GM23338 (cell line): ENCODE results near the gene ASXL2. TPM values are rescaled to one million over a fixed set of nuclear protein-coding genes. Genes with fewer than 3 reads are reported as not detected.

Experiments
- ATAC-seq: fragments of 200-7000 bp; cut with Tn5 transposase; 3 replicates; pipeline ENCODE4 v1.9.1; 2020
- DNase-seq: peaks from one replicate; pipeline ENCODE4 v3.0.0-alpha.2; 2015; ENCODE audit warnings: low spot score
- H2AFZ ChIP-seq: fragments of 200-600 bp; sonication (generic); 2 replicates; pipeline ENCODE4 v1.8.0; 2016; ENCODE audit warnings: antibody characterized with exemption, mild to moderate bottlenecking, moderate library complexity
- H3F3A ChIP-seq: fragments of 200-600 bp; sonication (generic); replicated peaks from 2 replicates; pipeline ENCODE4 v1.8.0; 2017; ENCODE audit warnings: antibody characterized with exemption, mixed run types, low read depth
- H3K27ac ChIP-seq: fragments of 200-600 bp; sonication (generic); 2 replicates; pipeline ENCODE4 v1.6.1; 2016; ENCODE audit warnings: low read depth
- H3K27me3 ChIP-seq: fragments of 200-600 bp; sonication (generic); 2 replicates; pipeline ENCODE4 v1.8.0; 2016; ENCODE audit warnings: mild to moderate bottlenecking, mixed run types, moderate library complexity; ENCODE audit not compliant: insufficient read depth
- H3K36me3 ChIP-seq: fragments of 200-600 bp; sonication (generic); 2 replicates; pipeline ENCODE4 v1.8.0; 2016; ENCODE audit warnings: mild to moderate bottlenecking; ENCODE audit not compliant: insufficient read depth
- H3K4me1 ChIP-seq: fragments of 200-600 bp; sonication (generic); 2 replicates; pipeline ENCODE4 v1.8.0; 2016; ENCODE audit warnings: mild to moderate bottlenecking, moderate library complexity; ENCODE audit not compliant: insufficient read depth
- H3K4me2 ChIP-seq: fragments of 200-600 bp; sonication (generic); 2 replicates; pipeline ENCODE4 v1.7.1; 2017; ENCODE audit warnings: mixed run types
- H3K4me3 ChIP-seq: fragments of 200-600 bp; sonication (generic); 2 replicates; pipeline ENCODE4 v1.6.1; 2016; ENCODE audit warnings: mixed run types
- H3K79me2 ChIP-seq: fragments of 200-600 bp; sonication (generic); replicated peaks from 2 replicates; pipeline ENCODE4 v1.8.0; 2017; ENCODE audit warnings: mild to moderate bottlenecking; ENCODE audit not compliant: insufficient read depth
- H3K9me2 ChIP-seq: fragments of 200-600 bp; sonication (generic); 2 replicates; pipeline ENCODE4 v1.8.0; 2017; ENCODE audit not compliant: insufficient read depth
- H4K20me1 ChIP-seq: fragments of 200-600 bp; sonication (generic); replicated peaks from 2 replicates; pipeline ENCODE4 v1.8.0; 2017; ENCODE audit warnings: mild to moderate bottlenecking; ENCODE audit not compliant: insufficient read depth
- H3K27ac Mint-ChIP-seq: 2 replicates; pipeline ENCODE4 v1.8.0; 2020; ENCODE audit warnings: inconsistent platforms, mild to moderate bottlenecking, moderate library complexity, mixed read lengths
- H3K27me3 Mint-ChIP-seq: 3 replicates; pipeline ENCODE4 v1.8.0; 2022; ENCODE audit warnings: low read depth, mild to moderate bottlenecking, moderate library complexity, mixed read lengths, inconsistent platforms; ENCODE audit not compliant: insufficient read depth, poor library complexity
- H3K36me3 Mint-ChIP-seq: 3 replicates; pipeline ENCODE4 v1.8.0; 2021; ENCODE audit warnings: low read depth, mild to moderate bottlenecking, inconsistent platforms, moderate library complexity, mixed read lengths
- H3K4me1 Mint-ChIP-seq: 3 replicates; pipeline ENCODE4 v1.8.0; 2020; ENCODE audit warnings: mild to moderate bottlenecking, inconsistent platforms, mixed read lengths
- H3K4me3 Mint-ChIP-seq: 3 replicates; pipeline ENCODE4 v1.8.0; 2021; ENCODE audit warnings: moderate library complexity, mild to moderate bottlenecking, inconsistent platforms, mixed read lengths
- H3K9me3 Mint-ChIP-seq: 3 replicates; pipeline ENCODE4 v1.8.0; 2020; ENCODE audit warnings: moderate library complexity, mild to moderate bottlenecking, inconsistent platforms, mixed read lengths
- CREB1 ChIP-seq: fragments of 250-450 bp; sonication (Bioruptor Pico); IDR thresholded peaks from 2 replicates; pipeline ENCODE4 v1.5.0; 2020; ENCODE audit warnings: low read depth, mild to moderate bottlenecking, moderate library complexity
- JUNB ChIP-seq: IDR thresholded peaks from one replicate; pipeline ENCODE4 v1.6.1; 2016; ENCODE audit warnings: antibody characterized with exemption; ENCODE audit not compliant: unreplicated experiment
- NANOG ChIP-seq: IDR thresholded peaks from 2 replicates; pipeline ENCODE4 v1.6.1; 2016; ENCODE audit warnings: antibody characterized with exemption, borderline replicate concordance
- POLR2AphosphoS5 ChIP-seq: IDR thresholded peaks from 2 replicates; pipeline ENCODE4 v1.6.1; 2016; ENCODE audit warnings: antibody characterized with exemption, low read depth
- ZNF114 ChIP-seq: fragments of 250-450 bp; sonication (Bioruptor Pico); IDR thresholded peaks from 2 replicates; pipeline ENCODE4 v1.5.0; 2020; ENCODE audit warnings: mild to moderate bottlenecking, moderate library complexity
- ZNF331 ChIP-seq: fragments of 250-450 bp; sonication (Bioruptor Pico); IDR thresholded peaks from 2 replicates; pipeline ENCODE4 v1.5.0; 2020; ENCODE audit warnings: low read depth, mild to moderate bottlenecking, moderate library complexity
- polyA plus RNA-seq: library from polyadenylated mRNA; unstranded; fragments of >200 nt; fragmentation: Nextera tagmentation; extraction: Ambion mirVana; gene quantifications from 2 replicates; pipeline ENCODE4 v1.2.1, GENCODE V29; 2016
- total RNA-seq: library from RNA; depleted of rRNA; stranded (reverse); fragments of >200 nt; shearing (Covaris generic); gene quantifications from 2 replicates; pipeline ENCODE4 v1.2.3, GENCODE V29; 2014
- TF ChIP-seq, protein P1 (sequence below), 2 experiments: fragments of 200-600 bp in 1 of 2; sonication (generic) in 1 of 2; conservative IDR thresholded peaks; 2 replicates each; pipeline versions ENCODE4 v1.5.1 to v1.6.1; 2016 to 2017; ENCODE audit warnings: antibody characterized with exemption in 2 of 2, low read depth in 2 of 2, mild to moderate bottlenecking in 2 of 2, moderate library complexity in 1 of 2
- TF ChIP-seq, protein P2 (sequence below): IDR thresholded peaks from one replicate; pipeline ENCODE4 v1.6.1; 2018; ENCODE audit warnings: antibody characterized with exemption; ENCODE audit not compliant: unreplicated experiment

ASXL2 gene
- total and polyA plus RNA-seq, 2 experiments from 2014 or later: 7.0 to 21.8 TPM

DNA sequence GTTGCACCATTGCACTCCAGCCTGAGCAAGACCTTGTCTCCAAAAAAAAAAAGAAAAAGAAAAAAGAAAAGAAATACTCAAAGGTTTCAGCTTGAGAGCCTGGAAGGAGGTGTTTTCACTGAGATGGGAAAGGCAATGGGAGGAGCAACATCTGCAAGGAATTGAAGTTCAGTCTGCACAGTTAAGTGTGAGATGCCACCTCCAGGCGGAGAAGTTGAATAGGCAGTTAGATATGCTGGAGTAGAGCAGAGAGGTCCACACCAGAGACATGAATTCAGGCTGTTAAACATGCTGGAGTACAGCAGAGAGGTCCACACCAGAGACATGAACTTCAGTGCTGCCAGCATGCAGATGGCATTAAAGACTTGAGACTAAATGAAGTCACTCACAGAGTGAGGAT, 163.5 kb downstream of the ASXL2 start:
- ATAC-seq: peak; percentile 45; the same call in 2 of the 3 replicates
- no peaks in the 10 kb centered on the region for H3K36me3 ChIP-seq
- H3K4me1 ChIP-seq: no peaks in the 10 kb centered on the region
- Mint-ChIP-seq H3K36me3 (no peaks in the 10 kb centered on the region), H3K27ac (no peak overlapping the region), H3K27me3 (peaks cover 5% of the 10 kb centered on the region), H3K4me3 (no peak overlapping the region), H3K4me1 (no peaks in the 10 kb centered on the region; the same call in 2 of the 3 replicates), H3K9me3 (no peaks in the 10 kb centered on the region)
- peak; percentile 37 for DNase-seq
- no peak overlapping the region for H2AFZ ChIP-seq
- H3K9me2 ChIP-seq: no peaks in the 10 kb centered on the region
- no peak overlapping the region for H3K27ac ChIP-seq
- H3K27me3 ChIP-seq: no peaks in the 10 kb centered on the region
- no peak for TF ChIP-seq ZNF114 (CRISPR knock-in tag)
- TF ChIP-seq, protein P1, sequence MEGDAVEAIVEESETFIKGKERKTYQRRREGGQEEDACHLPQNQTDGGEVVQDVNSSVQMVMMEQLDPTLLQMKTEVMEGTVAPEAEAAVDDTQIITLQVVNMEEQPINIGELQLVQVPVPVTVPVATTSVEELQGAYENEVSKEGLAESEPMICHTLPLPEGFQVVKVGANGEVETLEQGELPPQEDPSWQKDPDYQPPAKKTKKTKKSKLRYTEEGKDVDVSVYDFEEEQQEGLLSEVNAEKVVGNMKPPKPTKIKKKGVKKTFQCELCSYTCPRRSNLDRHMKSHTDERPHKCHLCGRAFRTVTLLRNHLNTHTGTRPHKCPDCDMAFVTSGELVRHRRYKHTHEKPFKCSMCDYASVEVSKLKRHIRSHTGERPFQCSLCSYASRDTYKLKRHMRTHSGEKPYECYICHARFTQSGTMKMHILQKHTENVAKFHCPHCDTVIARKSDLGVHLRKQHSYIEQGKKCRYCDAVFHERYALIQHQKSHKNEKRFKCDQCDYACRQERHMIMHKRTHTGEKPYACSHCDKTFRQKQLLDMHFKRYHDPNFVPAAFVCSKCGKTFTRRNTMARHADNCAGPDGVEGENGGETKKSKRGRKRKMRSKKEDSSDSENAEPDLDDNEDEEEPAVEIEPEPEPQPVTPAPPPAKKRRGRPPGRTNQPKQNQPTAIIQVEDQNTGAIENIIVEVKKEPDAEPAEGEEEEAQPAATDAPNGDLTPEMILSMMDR (conservative IDR thresholded peaks at IDR 0.05; ENCODE audit: low read depth in 2 of 2): peak in 1 of 2 experiments; percentile 53; a peak in 2 of 4 replicates
- no peaks in the 10 kb centered on the region for H3K79me2 ChIP-seq
- no peaks in the 10 kb centered on the region for H4K20me1 ChIP-seq
- H3F3A ChIP-seq: no peaks in the 10 kb centered on the region
- no peak overlapping the region for H3K4me3 ChIP-seq
- no peak overlapping the region for H3K4me2 ChIP-seq

- H3K27me3 Mint-ChIP-seq: peaks cover 5% of the 10 kb centered on the region
- no peaks in the 10 kb centered on the region; the same call in 2 of the 3 replicates for H3K4me1 Mint-ChIP-seq
- H3K27ac ChIP-seq: no peak overlapping the region
- H3K27me3 ChIP-seq: no peaks in the 10 kb centered on the region
- H3K79me2 ChIP-seq: no peaks in the 10 kb centered on the region
- H3K27ac Mint-ChIP-seq: no peak overlapping the region
- no peaks in the 10 kb centered on the region for H3K36me3 Mint-ChIP-seq
- no peak overlapping the region for H3K4me2 ChIP-seq
- H3K4me3 ChIP-seq: no peak overlapping the region
- no peaks in the 10 kb centered on the region for H3K9me3 Mint-ChIP-seq
- H3K4me1 ChIP-seq: no peaks in the 10 kb centered on the region
- no peaks in the 10 kb centered on the region for H4K20me1 ChIP-seq
- H3K9me2 ChIP-seq: no peaks in the 10 kb centered on the region
- no peak overlapping the region for H2AFZ ChIP-seq
- ATAC-seq (no peak), DNase-seq (no peak)
- no peaks in the 10 kb centered on the region for H3K36me3 ChIP-seq
- H3F3A ChIP-seq: no peaks in the 10 kb centered on the region
- H3K4me3 Mint-ChIP-seq: no peak overlapping the region
- TF ChIP-seq CREB1 (CRISPR knock-in tag) (no peak), POLR2AphosphoS5 (no peak), ZNF331 (CRISPR knock-in tag) (no peak), JUNB (no peak), NANOG (no peak)
- TF ChIP-seq, protein P1 (conservative IDR thresholded peaks at IDR 0.05; ENCODE audit: low read depth in 2 of 2): no peak
- TF ChIP-seq, protein P2, sequence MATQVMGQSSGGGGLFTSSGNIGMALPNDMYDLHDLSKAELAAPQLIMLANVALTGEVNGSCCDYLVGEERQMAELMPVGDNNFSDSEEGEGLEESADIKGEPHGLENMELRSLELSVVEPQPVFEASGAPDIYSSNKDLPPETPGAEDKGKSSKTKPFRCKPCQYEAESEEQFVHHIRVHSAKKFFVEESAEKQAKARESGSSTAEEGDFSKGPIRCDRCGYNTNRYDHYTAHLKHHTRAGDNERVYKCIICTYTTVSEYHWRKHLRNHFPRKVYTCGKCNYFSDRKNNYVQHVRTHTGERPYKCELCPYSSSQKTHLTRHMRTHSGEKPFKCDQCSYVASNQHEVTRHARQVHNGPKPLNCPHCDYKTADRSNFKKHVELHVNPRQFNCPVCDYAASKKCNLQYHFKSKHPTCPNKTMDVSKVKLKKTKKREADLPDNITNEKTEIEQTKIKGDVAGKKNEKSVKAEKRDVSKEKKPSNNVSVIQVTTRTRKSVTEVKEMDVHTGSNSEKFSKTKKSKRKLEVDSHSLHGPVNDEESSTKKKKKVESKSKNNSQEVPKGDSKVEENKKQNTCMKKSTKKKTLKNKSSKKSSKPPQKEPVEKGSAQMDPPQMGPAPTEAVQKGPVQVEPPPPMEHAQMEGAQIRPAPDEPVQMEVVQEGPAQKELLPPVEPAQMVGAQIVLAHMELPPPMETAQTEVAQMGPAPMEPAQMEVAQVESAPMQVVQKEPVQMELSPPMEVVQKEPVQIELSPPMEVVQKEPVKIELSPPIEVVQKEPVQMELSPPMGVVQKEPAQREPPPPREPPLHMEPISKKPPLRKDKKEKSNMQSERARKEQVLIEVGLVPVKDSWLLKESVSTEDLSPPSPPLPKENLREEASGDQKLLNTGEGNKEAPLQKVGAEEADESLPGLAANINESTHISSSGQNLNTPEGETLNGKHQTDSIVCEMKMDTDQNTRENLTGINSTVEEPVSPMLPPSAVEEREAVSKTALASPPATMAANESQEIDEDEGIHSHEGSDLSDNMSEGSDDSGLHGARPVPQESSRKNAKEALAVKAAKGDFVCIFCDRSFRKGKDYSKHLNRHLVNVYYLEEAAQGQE: no peak
Observed at GRCh38 chr2:25712455-25712854, 165.8 kb downstream of the ASXL2 start.
